ENCODE data around the gene CALHM1.
A peak's percentile ranks its signal among the peaks of the same experiment; 100 is the strongest.

CALHM1 gene

GRCh38 chr10:103455235-103455634 is 3.5 kb downstream of the CALHM1 start:
- no peak for DNase-seq (ENCODE audit: low spot score)

- no peak for DNase-seq (ENCODE audit: low spot score)
Measured at GRCh38 chr10:103454026-103454425, 4.7 kb downstream of the CALHM1 start.

- DNase-seq (ENCODE audit: low spot score): no peak
Measured at GRCh38 chr10:103452506-103453230, 6.0 kb downstream of the CALHM1 start.

- DNase-seq (ENCODE audit: low spot score): peak; percentile 70
Measured at GRCh38 chr10:103451831-103452505, 6.7 kb downstream of the CALHM1 start, which contains the start of gene CALHM2. Gene CALHM2, minus strand, starts transcription at chr10:103452370. Its CDS starts 2,429 bp downstream, at chr10:103449941.

GRCh38 chr10:103451091-103451813 is 7.4 kb downstream of the CALHM1 start:
- DNase-seq (ENCODE audit: low spot score): peak; percentile 42

GRCh38 chr10:103450201-103450695 is 8.5 kb downstream of the CALHM1 start:
- DNase-seq (ENCODE audit: low spot score): no peak

- DNase-seq (ENCODE audit: low spot score): no peak
Measured at GRCh38 chr10:103449208-103450144, 9.2 kb downstream of the CALHM1 start.

GRCh38 chr10:103448746-103449145 is 10.0 kb downstream of the CALHM1 start:
- DNase-seq (ENCODE audit: low spot score): no peak

- DNase-seq (ENCODE audit: low spot score): no peak
Measured at GRCh38 chr10:103447187-103447586, 11.5 kb downstream of the CALHM1 start.

GRCh38 chr10:103445767-103446567 is 12.7 kb downstream of the CALHM1 start:
- DNase-seq (ENCODE audit: low spot score): no peak

GRCh38 chr10:103445366-103445765 is 13.3 kb downstream of the CALHM1 start:
- DNase-seq (ENCODE audit: low spot score): no peak

- DNase-seq (ENCODE audit: low spot score): no peak
Measured at GRCh38 chr10:103444478-103444877, 14.2 kb downstream of the CALHM1 start.

- DNase-seq (ENCODE audit: low spot score): no peak
Measured at GRCh38 chr10:103443475-103444185, 15.1 kb downstream of the CALHM1 start.

GRCh38 chr10:103442031-103442461 is 16.7 kb downstream of the CALHM1 start:
- DNase-seq (ENCODE audit: low spot score): peak; percentile 36

- no peak for DNase-seq (ENCODE audit: low spot score)
Measured at GRCh38 chr10:103441611-103442010, 17.1 kb downstream of the CALHM1 start.

- DNase-seq (ENCODE audit: low spot score): no peak
Measured at GRCh38 chr10:103441206-103441605, 17.5 kb downstream of the CALHM1 start.

GRCh38 chr10:103440416-103440815 is 18.3 kb downstream of the CALHM1 start:
- no peak for DNase-seq (ENCODE audit: low spot score)

GRCh38 chr10:103439776-103440175 is 18.9 kb downstream of the CALHM1 start:
- DNase-seq (ENCODE audit: low spot score): no peak

- no peak for DNase-seq (ENCODE audit: low spot score)
Measured at GRCh38 chr10:103433858-103434257, 24.8 kb downstream of the CALHM1 start.

GRCh38 chr10:103431902-103432301 is 26.8 kb downstream of the CALHM1 start:
- no peak for DNase-seq (ENCODE audit: low spot score)
